Measurements from ENCODE around the gene CDCA3. TPM values are rescaled to one million over a fixed set of nuclear protein-coding genes. Genes with fewer than 3 reads are reported as not detected.
A peak's percentile ranks its signal among the peaks of the same experiment; 100 is the strongest.

Gene CDCA3
- total and polyA plus RNA-seq, 2 of the 13 experiments (the other 11 are each of a cell fraction or from before 2014, with no cell fraction given): 32.7 to 56.5 TPM

GRCh38 chr12:6851921-6852650, 1.0 kb upstream of the CDCA3 start, which contains the start of gene USP5 (continued):
- TF ChIP-seq IRF1 (CRISPR knock-in tag; IDR thresholded peaks at IDR 0.05; ENCODE audit: low read depth) (no peak), ZNF543 (CRISPR knock-in tag; IDR thresholded peaks at IDR 0.05) (no peak; the same call in 1 of the 2 replicates), ZNF18 (CRISPR knock-in tag; IDR thresholded peaks at IDR 0.05; ENCODE audit: insufficient replicate concordance) (peak; percentile 90), POLR2AphosphoS5 (IDR thresholded peaks at IDR 0.05; ENCODE audit: low read depth, low read length) (peak; percentile 66), ZMYM4 (CRISPR knock-in tag; IDR thresholded peaks at IDR 0.05) (no peak; the same call in 1 of the 2 replicates), ZNF878 (CRISPR knock-in tag; IDR thresholded peaks at IDR 0.05) (no peak), ZBTB25 (CRISPR knock-in tag; IDR thresholded peaks at IDR 0.05) (no peak), ZNF235 (CRISPR knock-in tag; IDR thresholded peaks at IDR 0.05; ENCODE audit: borderline replicate concordance) (no peak), SMAD9 (CRISPR knock-in tag; IDR thresholded peaks at IDR 0.05) (no peak), SOX6 (IDR thresholded peaks at IDR 0.05) (no peak), SOX6 (CRISPR knock-in tag; IDR thresholded peaks at IDR 0.05) (no peak), EEA1 (CRISPR knock-in tag; IDR thresholded peaks at IDR 0.05; ENCODE audit: borderline replicate concordance) (no peak), ZNF788 (CRISPR knock-in tag; IDR thresholded peaks at IDR 0.05; ENCODE audit: borderline replicate concordance) (peak; percentile 70; the same call in 1 of the 2 replicates), PLRG1 (conservative IDR thresholded peaks at IDR 0.05) (no peak), THAP8 (CRISPR knock-in tag; IDR thresholded peaks at IDR 0.05; ENCODE audit: borderline replicate concordance) (no peak), EED (CRISPR knock-in tag; IDR thresholded peaks at IDR 0.05) (peak; percentile 81; the same call in 1 of the 2 replicates), ZKSCAN1 (IDR thresholded peaks at IDR 0.05; ENCODE audit: low read length) (no peak), ARID4A (CRISPR knock-in tag; IDR thresholded peaks at IDR 0.05; ENCODE audit: borderline replicate concordance) (peak; percentile 84), TCF12 (IDR thresholded peaks at IDR 0.05) (no peak), TCF12 (CRISPR knock-in tag; IDR thresholded peaks at IDR 0.05) (no peak), SMARCC2 (IDR thresholded peaks at IDR 0.05) (no peak), CAMTA2 (CRISPR knock-in tag; IDR thresholded peaks at IDR 0.05; ENCODE audit: borderline replicate concordance) (0 out of 2 replicates have a peak, but pooled peaks have one; percentile 69), ZNF557 (CRISPR knock-in tag; IDR thresholded peaks at IDR 0.05) (no peak)

Data from HepG2 (cell line).